Muscle of leg (tissue), 11 donors: ENCODE results near the gene SH3GL3. TPM values are rescaled to one million over a fixed set of nuclear protein-coding genes. Genes with fewer than 3 reads are reported as not detected.

Experiments
- DNase-seq: peaks from one replicate; pipeline ENCODE4 v3.0.0; 2013
- H3K27ac ChIP-seq: one replicate; pipeline ENCODE4 v1.5.1; 2013; ENCODE audit warnings: mild to moderate bottlenecking, low read length, control low read depth
- H3K27me3 ChIP-seq: one replicate; pipeline ENCODE4 v1.6.1; 2013; ENCODE audit warnings: low read length; ENCODE audit not compliant: control insufficient read depth, insufficient read depth
- H3K36me3 ChIP-seq: one replicate; pipeline ENCODE4 v1.6.1; 2013; ENCODE audit warnings: low read length; ENCODE audit not compliant: control insufficient read depth, insufficient read depth
- H3K4me1 ChIP-seq: one replicate; pipeline ENCODE4 v1.6.1; 2013; ENCODE audit warnings: low read length; ENCODE audit not compliant: control insufficient read depth, insufficient read depth
- H3K4me3 ChIP-seq: one replicate; pipeline ENCODE4 v1.5.1; 2013; ENCODE audit warnings: low read length, control low read depth
- H3K9me3 ChIP-seq: replicated peaks from 2 replicates; pipeline ENCODE4 v1.6.1; 2013; ENCODE audit warnings: low read depth, low read length; ENCODE audit not compliant: control insufficient read depth
- WGBS: methylation state at CpG from one replicate; pipeline ENCODE4 v1.1.5; 2013; ENCODE audit warnings: missing lambda C conversion rate; ENCODE audit not compliant: insufficient coverage; 5-methylcytosine and 5-hydroxymethylcytosine counted together
- polyA plus RNA-seq, 8 donors: library from polyadenylated mRNA; unstranded; fragments of 120-200 nt; gene quantifications; one replicate each; pipeline versions ENCODE4 v1.2.1 to v1.2.3, GENCODE V29; 2013; ENCODE audit warnings: inconsistent platforms in 1 of 8, low replicate concordance in 1 of 8; ENCODE audit not compliant: insufficient read length in 8 of 8, insufficient read depth in 1 of 8
- total RNA-seq: library from RNA; stranded (reverse); fragments of 120-200 nt; gene quantifications from one replicate; pipeline ENCODE4 v1.2.4, GENCODE V29; 2013

The SH3GL3 gene
- total and polyA plus RNA-seq, 9 donors: 3.6 to 11.2 (median 7.1) TPM

DNA sequence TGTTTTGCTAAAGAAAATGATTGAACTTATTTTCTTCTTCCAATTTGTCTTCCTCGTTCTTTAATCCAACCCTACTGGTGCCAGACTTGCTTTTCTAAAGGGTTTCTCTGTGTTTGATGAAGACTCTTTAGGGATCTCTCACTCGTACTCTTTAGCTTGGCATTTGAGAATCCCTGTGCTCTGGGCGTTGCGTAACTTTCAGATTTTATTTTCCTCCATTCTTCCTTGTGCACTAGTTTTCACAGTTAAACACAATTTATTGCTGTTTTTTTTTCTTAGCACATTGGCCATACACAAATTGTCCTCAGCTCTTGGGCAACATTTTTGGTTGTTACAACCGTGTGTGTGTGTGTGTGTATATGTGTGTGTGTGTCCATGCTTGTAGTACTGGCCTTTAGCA, 111.0 kb downstream of the SH3GL3 start:
- H3K4me3 ChIP-seq: no peak overlapping the region
- DNase-seq: no peak
- WGBS: 74% methylated on average over 3 of the region's 5 CpGs
- no peak overlapping the region for H3K27ac ChIP-seq
- no peaks in the 10 kb centered on the region for H3K4me1 ChIP-seq
- no peaks in the 10 kb centered on the region for H3K9me3 ChIP-seq
- H3K27me3 ChIP-seq: no peaks in the 10 kb centered on the region
- no peaks in the 10 kb centered on the region for H3K36me3 ChIP-seq

DNA sequence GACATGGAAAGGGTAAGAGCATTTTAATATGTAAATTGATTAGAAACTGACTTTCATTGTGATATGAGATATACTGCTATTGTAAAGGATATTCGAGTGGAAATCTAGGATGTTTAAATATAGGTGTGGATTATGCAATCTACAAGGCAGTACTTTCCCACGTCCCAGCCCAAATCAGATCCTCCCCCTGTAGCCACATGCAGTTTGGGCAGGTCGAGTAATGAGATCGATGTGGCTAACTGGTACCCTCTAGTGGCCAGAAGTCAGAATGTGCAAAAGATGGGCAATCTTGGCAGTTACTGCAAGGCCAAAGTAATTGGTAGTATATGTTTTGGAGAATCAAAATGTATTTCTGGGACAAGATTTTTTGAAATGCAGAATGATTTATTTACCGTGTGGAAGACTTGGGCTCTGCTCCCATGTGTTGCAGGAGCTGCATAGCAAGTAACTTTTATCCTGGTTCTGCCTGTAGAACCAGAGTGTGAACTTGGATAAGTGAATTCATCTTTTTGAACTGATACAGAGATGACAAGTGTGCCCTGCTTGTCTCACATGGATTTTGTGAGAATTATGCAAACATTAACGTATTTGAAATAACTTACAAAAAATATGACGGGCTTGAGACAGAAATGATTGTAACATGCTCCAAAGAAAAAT, 112.3 kb downstream of the SH3GL3 start:
- Histone ChIP-seq H3K9me3 (no peaks in the 10 kb centered on the region), H3K27ac (no peak overlapping the region), H3K4me1 (no peaks in the 10 kb centered on the region), H3K36me3 (no peaks in the 10 kb centered on the region), H3K4me3 (no peak overlapping the region), H3K27me3 (no peaks in the 10 kb centered on the region)
- peak; percentile 85 for DNase-seq
- 0% methylated on average over 1 of the region's 7 CpGs for WGBS

DNA sequence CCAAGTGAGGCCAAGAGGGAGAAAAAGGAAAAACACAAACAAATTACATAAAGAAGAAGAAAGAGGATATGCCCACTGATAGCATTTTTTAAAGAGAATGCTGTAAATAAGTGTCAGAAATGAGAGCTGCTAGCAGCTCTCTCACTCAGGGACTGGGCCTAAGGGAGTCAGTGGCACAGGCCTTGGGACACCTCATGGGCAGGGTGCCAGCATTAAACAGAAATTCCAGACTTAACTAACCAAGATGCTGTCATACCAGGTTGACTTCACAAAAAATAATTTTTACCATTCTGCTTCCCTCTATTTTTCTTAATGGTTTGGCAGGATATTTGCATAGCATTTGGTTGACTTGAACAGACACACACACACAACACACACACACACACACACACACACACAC, 114.5 kb downstream of the SH3GL3 start:
- no peak for DNase-seq
- no peaks in the 10 kb centered on the region for H3K36me3 ChIP-seq
- H3K4me3 ChIP-seq: no peak overlapping the region
- no peaks in the 10 kb centered on the region for H3K9me3 ChIP-seq
- no peaks in the 10 kb centered on the region for H3K27me3 ChIP-seq
- H3K27ac ChIP-seq: no peak overlapping the region
- no peaks in the 10 kb centered on the region for H3K4me1 ChIP-seq

DNA sequence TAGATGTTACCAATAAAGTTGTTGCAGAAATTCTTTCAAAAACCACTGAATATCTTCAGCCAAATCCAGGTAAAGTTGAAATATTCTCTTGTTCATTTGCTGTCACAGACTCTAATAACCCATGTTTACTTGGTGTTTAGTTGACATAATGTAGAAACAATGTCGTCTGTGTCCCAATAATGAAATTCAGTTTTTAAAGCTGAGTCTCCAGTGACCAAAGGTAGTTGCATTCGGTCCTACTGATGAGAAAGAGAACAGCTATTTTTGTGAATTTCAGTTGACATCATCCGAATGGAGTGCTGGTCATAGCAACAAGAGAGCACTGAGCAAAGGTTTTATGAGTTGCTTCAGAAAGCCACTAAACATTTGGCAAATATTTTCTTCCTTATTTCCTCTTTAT, 118.0 kb downstream of the SH3GL3 start:
- Histone ChIP-seq H3K9me3 (no peaks in the 10 kb centered on the region), H3K4me3 (no peak overlapping the region), H3K4me1 (no peaks in the 10 kb centered on the region), H3K36me3 (no peaks in the 10 kb centered on the region), H3K27me3 (no peaks in the 10 kb centered on the region), H3K27ac (no peak overlapping the region)
- 83% methylated on average over 2 of the region's 3 CpGs for WGBS
- DNase-seq: no peak

DNA sequence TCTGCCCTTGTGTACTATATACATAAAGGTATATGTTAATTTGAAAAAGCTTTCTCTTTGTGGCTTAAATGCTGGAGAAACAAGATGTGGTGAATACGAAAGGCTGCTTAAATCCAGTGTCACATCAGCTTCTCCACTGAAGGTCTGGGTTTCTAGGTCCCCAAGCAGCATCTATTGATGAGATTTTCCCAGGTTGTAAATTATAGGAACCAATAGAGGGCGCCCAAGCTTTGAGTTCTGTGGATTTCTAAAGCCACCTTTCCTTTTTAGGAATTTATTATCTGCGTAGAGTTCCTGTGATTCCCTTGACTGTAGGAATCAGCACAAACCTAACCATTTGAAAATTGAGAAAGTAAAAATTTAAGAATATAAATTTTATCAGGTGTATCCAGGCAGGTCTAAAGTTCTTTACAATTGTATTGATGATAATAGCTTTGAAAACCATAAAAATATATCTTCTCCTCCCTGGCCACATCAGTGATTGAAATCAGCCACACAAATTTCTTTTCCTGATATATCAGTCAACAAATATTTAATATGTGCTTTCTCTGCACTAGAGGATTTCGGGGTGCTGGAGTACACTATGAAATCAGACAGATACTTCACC, 118.5 kb downstream of the SH3GL3 start:
- DNase-seq: peak; percentile 70
- Histone ChIP-seq H3K9me3 (no peaks in the 10 kb centered on the region), H3K4me3 (no peak overlapping the region), H3K4me1 (no peaks in the 10 kb centered on the region), H3K27me3 (no peaks in the 10 kb centered on the region), H3K27ac (no peak overlapping the region), H3K36me3 (no peaks in the 10 kb centered on the region)
- no CpG with 5 or more reads among the region's 4 CpGs for WGBS

DNA sequence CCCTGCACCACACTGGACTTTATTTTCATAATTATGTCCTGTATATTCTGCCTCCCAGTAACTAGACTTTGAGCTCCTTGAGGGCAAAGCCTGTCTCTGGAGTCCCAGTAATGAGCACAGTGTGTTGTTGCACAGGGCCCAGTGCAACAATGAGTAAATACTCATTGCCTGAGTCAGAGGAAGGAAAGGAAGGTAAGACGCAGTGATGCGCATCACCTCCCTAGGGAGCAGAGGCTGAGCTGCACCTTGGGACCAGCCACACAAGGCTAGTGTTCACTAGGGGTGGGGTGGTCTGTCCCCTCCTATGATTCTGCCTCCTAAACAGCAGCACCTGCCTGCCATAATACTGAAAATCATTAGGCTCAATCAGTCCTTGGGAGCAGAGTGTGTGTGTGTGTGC, 120.2 kb downstream of the SH3GL3 start:
- WGBS: no CpG with 5 or more reads among the region's 2 CpGs
- no peak overlapping the region for H3K27ac ChIP-seq
- no peak for DNase-seq

DNA sequence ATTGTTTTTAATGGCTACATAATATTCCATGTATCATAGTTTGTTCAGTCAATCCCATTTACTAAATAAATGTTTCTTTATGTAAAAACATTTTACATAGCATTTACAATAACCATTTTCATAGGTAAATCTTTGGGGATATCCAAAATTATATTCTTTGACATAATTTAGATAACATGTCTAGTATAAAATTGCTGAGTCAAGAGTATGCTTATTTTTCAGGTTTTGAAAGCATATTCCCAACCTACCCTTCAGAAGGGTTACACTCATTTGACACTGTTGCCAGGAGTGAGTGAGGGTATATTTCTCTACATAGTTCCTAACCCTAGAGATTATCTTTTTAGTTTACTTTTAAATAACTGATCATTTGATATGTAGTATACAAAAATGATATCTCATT, 122.2 kb downstream of the SH3GL3 start:
- DNase-seq: no peak
- no peaks in the 10 kb centered on the region for H3K36me3 ChIP-seq
- H3K9me3 ChIP-seq: no peaks in the 10 kb centered on the region
- H3K27ac ChIP-seq: no peak overlapping the region
- no peaks in the 10 kb centered on the region for H3K4me1 ChIP-seq
- H3K27me3 ChIP-seq: no peaks in the 10 kb centered on the region
- H3K4me3 ChIP-seq: no peak overlapping the region

More for the DNA sequence above, 120.2 kb downstream of the SH3GL3 start:
- no peaks in the 10 kb centered on the region for H3K36me3 ChIP-seq
- H3K9me3 ChIP-seq: no peaks in the 10 kb centered on the region
- no peaks in the 10 kb centered on the region for H3K27me3 ChIP-seq
- no peaks in the 10 kb centered on the region for H3K4me1 ChIP-seq
- no peak overlapping the region for H3K4me3 ChIP-seq

DNA sequence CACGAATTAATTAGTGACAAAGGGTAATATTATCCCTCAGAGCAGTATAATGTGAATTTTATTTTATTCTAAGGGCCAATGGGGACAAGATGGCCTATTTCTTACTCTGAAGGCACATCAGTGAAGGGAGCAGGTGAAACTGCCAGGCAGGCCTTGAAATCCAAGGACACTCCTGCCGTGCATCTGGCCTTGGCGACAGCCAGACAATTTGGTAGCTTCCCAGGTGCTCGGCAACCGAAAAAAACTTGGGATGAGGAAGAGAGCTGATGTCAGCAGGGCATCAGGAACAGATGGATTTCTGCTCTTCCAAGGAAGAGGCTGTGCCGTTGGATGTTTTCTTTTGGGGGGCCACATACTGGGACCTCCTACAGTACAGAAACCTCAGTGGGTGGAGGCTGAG, 123.6 kb downstream of the SH3GL3 start:
- Histone ChIP-seq H3K4me1 (no peaks in the 10 kb centered on the region), H3K27me3 (no peaks in the 10 kb centered on the region), H3K9me3 (no peaks in the 10 kb centered on the region), H3K36me3 (no peaks in the 10 kb centered on the region), H3K4me3 (no peak overlapping the region), H3K27ac (no peak overlapping the region)
- WGBS: 71% methylated on average over 5 of the region's 6 CpGs
- no peak for DNase-seq

DNA sequence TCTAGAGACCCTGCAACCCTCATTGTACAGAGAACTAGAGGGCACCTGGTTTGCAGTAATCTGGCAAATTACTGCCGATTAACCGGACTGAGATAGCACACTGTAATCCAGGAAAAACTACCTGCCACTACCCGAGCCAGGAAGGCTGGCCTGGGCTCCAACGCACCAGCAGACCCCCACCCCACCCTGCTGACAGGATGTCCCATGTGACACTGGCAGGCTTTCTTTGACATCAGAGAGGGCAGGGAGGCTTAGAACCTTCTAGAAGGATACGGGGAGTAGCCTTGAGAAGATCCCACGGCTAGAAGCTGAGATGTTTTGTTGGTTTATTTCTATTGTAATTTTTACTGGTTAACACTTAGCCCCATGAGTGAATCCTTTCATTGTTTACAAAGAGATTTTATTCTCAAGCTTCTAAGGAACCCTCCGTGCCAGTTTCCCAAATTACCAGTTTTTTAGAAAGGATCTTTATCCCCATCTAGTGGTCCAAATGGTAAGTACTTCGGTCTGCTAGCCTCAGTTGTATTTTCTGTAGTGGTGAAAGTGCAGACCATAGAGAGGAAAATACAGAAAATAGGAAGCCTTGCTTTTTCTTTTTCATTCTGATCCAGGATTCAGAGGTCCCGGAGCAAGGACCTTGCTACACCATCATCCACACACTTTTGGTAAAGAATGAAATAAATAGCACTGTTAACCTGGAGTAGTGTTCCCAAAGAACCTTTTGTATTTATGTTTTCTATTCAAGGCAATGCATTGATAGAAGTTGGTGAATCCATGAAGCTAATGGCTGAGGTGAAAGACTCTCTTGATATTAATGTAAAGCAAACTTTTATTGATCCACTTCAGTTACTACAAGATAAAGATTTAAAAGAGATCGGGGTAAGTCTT, 124.9 kb downstream of the SH3GL3 start:
- H3K9me3 ChIP-seq: no peaks in the 10 kb centered on the region
- 95% methylated on average over 2 of the region's 10 CpGs for WGBS
- H3K4me1 ChIP-seq: no peaks in the 10 kb centered on the region
- DNase-seq: peak; percentile 65
- H3K36me3 ChIP-seq: no peaks in the 10 kb centered on the region
- H3K27ac ChIP-seq: no peak overlapping the region
- no peaks in the 10 kb centered on the region for H3K27me3 ChIP-seq
- H3K4me3 ChIP-seq: no peak overlapping the region

DNA sequence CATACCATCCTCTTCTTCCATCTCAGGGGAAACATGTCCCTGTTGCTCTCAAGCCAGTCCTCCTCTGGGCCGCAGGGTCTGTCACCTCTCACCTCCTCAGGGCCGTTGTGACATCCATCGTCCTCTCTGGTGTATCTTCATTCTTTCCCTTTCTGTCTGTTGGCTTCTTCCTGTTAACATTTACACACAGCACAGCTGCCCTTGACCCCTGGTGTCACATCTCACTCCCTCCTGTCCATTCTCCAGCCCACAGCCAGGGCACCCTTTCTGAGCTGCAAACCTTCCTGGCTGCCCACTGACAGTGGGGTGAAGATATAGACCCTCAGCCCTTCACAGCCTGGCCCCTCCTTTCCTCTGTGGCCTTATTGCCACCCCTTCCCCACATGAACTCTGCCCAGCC, 127.2 kb downstream of the SH3GL3 start:
- no peak overlapping the region for H3K27ac ChIP-seq
- WGBS: 63% methylated on average over 3 of the region's 3 CpGs
- no peaks in the 10 kb centered on the region for H3K9me3 ChIP-seq
- H3K36me3 ChIP-seq: no peaks in the 10 kb centered on the region
- H3K4me3 ChIP-seq: no peak overlapping the region
- DNase-seq: no peak
- H3K4me1 ChIP-seq: no peaks in the 10 kb centered on the region
- H3K27me3 ChIP-seq: no peaks in the 10 kb centered on the region
